Caco-2 (cell line): ENCODE measurements around the gene SYP. TPM values are rescaled to one million over a fixed set of nuclear protein-coding genes. Genes with fewer than 3 reads are reported as not detected.

Experiments used
- BruUV-seq: library from RNA; stranded (reverse); fragments of 400-500 nt; replicated peaks from 2 replicates; lab custom pipeline; 2021; lab: Mats Ljungman, UMichigan
- CTCF ChIA-PET: fragments of 300-600 bp; sonication (Branson Sonifier 250); formaldehyde crosslinking; loops from one replicate; lab custom pipeline; 2022; ENCODE audit warnings: antibody characterized with exemption; lab: Charles Lee
- POLR2A ChIA-PET: fragments of 300-600 bp; sonication (Branson Sonifier 250); formaldehyde crosslinking; loops from one replicate; lab custom pipeline; 2022; ENCODE audit warnings: antibody characterized with exemption; lab: Charles Lee
- DNase-seq, 2 experiments: peaks; one replicate each; pipeline versions ENCODE4 v3.0.0 to v3.0.0-alpha.2; 2020 to 2022
- H3K27me3 ChIP-seq: replicated peaks from 2 replicates; pipeline ENCODE4 v1.6.0; 2011; ENCODE audit warnings: low read length; ENCODE audit not compliant: control insufficient read depth, insufficient read depth
- H3K36me3 ChIP-seq: 2 replicates; pipeline ENCODE4 v1.5.1; 2011; ENCODE audit warnings: low read length; ENCODE audit not compliant: control insufficient read depth, insufficient read depth
- H3K4me1 ChIP-seq: fragments of 250-450 bp; sonication (Bioruptor Pico); 2 replicates; pipeline ENCODE4 v1.5.1; 2020; ENCODE audit warnings: mild to moderate bottlenecking
- H3K4me3 ChIP-seq: 2 replicates; pipeline ENCODE4 v1.5.1; 2011; ENCODE audit warnings: low read depth, mild to moderate bottlenecking, control low read depth, low read length
- H3K9me3 ChIP-seq: fragments of 250-450 bp; sonication (Bioruptor Pico); 2 replicates; pipeline ENCODE4 v1.5.1; 2020; ENCODE audit warnings: mild to moderate bottlenecking, moderate library complexity
- H3K27ac Mint-ChIP-seq: one replicate; pipeline ENCODE4 v1.8.0; 2022; ENCODE audit warnings: mixed read lengths; ENCODE audit not compliant: unreplicated experiment
- H3K27me3 Mint-ChIP-seq: one replicate; pipeline ENCODE4 v1.8.0; 2022; ENCODE audit warnings: mixed read lengths; ENCODE audit not compliant: insufficient read depth, unreplicated experiment
- H3K36me3 Mint-ChIP-seq: one replicate; pipeline ENCODE4 v1.8.0; 2022; ENCODE audit warnings: mild to moderate bottlenecking, mixed read lengths; ENCODE audit not compliant: insufficient read depth, unreplicated experiment
- H3K4me1 Mint-ChIP-seq: one replicate; pipeline ENCODE4 v1.8.0; 2022; ENCODE audit warnings: low read depth, mixed read lengths; ENCODE audit not compliant: unreplicated experiment
- H3K4me3 Mint-ChIP-seq: one replicate; pipeline ENCODE4 v1.8.0; 2022; ENCODE audit warnings: mild to moderate bottlenecking, moderate library complexity, mixed read lengths; ENCODE audit not compliant: unreplicated experiment
- H3K9me3 Mint-ChIP-seq: one replicate; pipeline ENCODE4 v1.8.0; 2022; ENCODE audit warnings: mixed read lengths; ENCODE audit not compliant: unreplicated experiment
- CTCF ChIP-seq, 2 experiments: fragments of 200-600 bp in 1 of 2; IDR thresholded peaks; 1 replicate in 1 of 2; 2 replicates in 1 of 2; pipeline versions ENCODE4 v1.5.1 to v1.8.0; 2011 to 2022; ENCODE audit warnings: antibody characterized with exemption in 1 of 2, control low read depth in 1 of 2, inconsistent platforms in 1 of 2, low read depth in 1 of 2, low read length in 1 of 2, mild to moderate bottlenecking in 1 of 2, moderate library complexity in 1 of 2; ENCODE audit not compliant: insufficient read depth in 1 of 2, severe bottlenecking in 1 of 2, unreplicated experiment in 1 of 2
- intact Hi-C: fragments of 100-400 bp; cut with micrococcal nuclease; formaldehyde crosslinking; loops from one replicate; pipeline ENCODE4 v1.10.0; 2022; ENCODE audit not compliant: unreplicated experiment
- total RNA-seq: library from RNA; stranded (reverse); gene quantifications from 2 replicates; pipeline ENCODE4 v1.2.3, GENCODE V29; 2022

SYP gene
- total RNA-seq, 1 experiment from 2014 or later = 18.3 TPM

GRCh38 chrX:49165901-49166881 is 33.8 kb downstream of the SYP start:
- Mint-ChIP-seq H3K9me3 (no peaks in the 10 kb centered on the region), H3K27me3 (no peaks in the 10 kb centered on the region), H3K4me3 (no peak overlapping the region), H3K36me3 (peaks cover 9% of the 10 kb centered on the region), H3K27ac (no peak overlapping the region), H3K4me1 (peaks cover 7% of the 10 kb centered on the region)
- intact Hi-C loops = no loop called here
- BruUV-seq = no TSS peak
- Histone ChIP-seq H3K36me3 (no peaks in the 10 kb centered on the region), H3K9me3 (no peaks in the 10 kb centered on the region), H3K4me1 (no peaks in the 10 kb centered on the region), H3K27me3 (no peaks in the 10 kb centered on the region), H3K4me3 (no peak overlapping the region)
- peak in 1 of 2 experiments; percentile 55 for DNase-seq
- TF ChIP-seq CTCF (IDR thresholded peaks at IDR 0.05; ENCODE audit: insufficient read depth in 1 of 2, low read depth in 1 of 2, low read length in 1 of 2, severe bottlenecking in 1 of 2, unreplicated experiment in 1 of 2) = no peak
- ChIA-PET CTCF (no interaction called here), POLR2A (no interaction called here)

- intact Hi-C loops = loop anchor here (1.0 kb wide), 2 partner anchors 41 to 121 kb away; partner anchors contain the start of genes GPKOW and TFE3
- Mint-ChIP-seq H3K27me3 (no peaks in the 10 kb centered on the region), H3K9me3 (no peaks in the 10 kb centered on the region), H3K27ac (peak overlapping the region; percentile 89), H3K4me1 (peaks cover 7% of the 10 kb centered on the region), H3K36me3 (peaks cover 9% of the 10 kb centered on the region), H3K4me3 (peak overlapping the region; percentile 73)
- no peak for TF ChIP-seq CTCF (IDR thresholded peaks at IDR 0.05; ENCODE audit: insufficient read depth in 1 of 2, low read depth in 1 of 2, low read length in 1 of 2, severe bottlenecking in 1 of 2, unreplicated experiment in 1 of 2)
- CTCF ChIA-PET = no interaction called here
- no TSS peak for BruUV-seq
- POLR2A ChIA-PET = interaction anchor here (0.6 kb wide), 1 partner anchor 118 kb away, joined by 3 read pairs; no protein-coding TSS in a partner anchor
- no peaks in the 10 kb centered on the region for H3K4me1 ChIP-seq
- no peaks in the 10 kb centered on the region for H3K9me3 ChIP-seq
- H3K36me3 ChIP-seq = no peaks in the 10 kb centered on the region
- DNase-seq = no peak
- H3K27me3 ChIP-seq = no peaks in the 10 kb centered on the region
- H3K4me3 ChIP-seq = no peak overlapping the region
Measured at GRCh38 chrX:49164589-49165360, 35.2 kb downstream of the SYP start.
